ENCODE measurements around the gene ZRSR2.

DNA sequence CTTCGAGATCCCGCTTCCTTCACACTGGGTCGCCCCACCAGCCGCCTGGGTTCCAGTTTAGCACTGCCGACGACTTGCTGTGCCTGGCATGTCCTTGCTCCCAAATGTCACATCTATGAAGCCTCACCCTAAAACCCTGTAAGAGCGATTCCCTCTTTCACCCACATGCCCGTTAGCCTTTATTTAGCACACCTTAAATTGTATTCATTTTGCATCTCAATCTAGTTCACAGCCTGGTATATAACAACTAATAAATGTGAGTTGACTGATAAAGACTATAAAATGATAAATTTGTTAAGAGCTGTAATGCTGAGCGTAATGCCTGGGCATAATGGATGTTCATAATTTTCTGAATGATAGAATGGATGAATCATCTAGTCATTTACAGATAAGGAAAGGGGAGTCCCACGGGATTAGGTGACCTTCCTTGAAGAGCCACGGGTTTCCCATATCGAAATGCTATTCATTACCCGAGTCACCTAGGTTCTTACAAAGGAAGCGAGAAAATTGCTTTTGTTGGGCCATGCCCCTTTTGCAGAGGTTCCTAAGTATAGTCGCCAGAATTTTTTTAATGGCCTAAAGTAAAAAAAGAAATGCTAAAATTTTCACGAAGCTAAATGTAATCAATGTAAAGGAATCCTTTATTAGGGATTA is 65.4 kb downstream of the ZRSR2 start:
- no peak for TF ChIP-seq CTCF (IDR thresholded peaks at IDR 0.05)
- TF ChIP-seq TEAD4 (IDR thresholded peaks at IDR 0.05; ENCODE audit: borderline replicate concordance, insufficient read depth): no peak
- no peak for TF ChIP-seq MEF2A (IDR thresholded peaks at IDR 0.05; ENCODE audit: borderline replicate concordance, low read depth)
- no peak for TF ChIP-seq RFX5 (IDR thresholded peaks at IDR 0.05; ENCODE audit: low read length)
- TF ChIP-seq USF1 (IDR thresholded peaks at IDR 0.05; ENCODE audit: borderline replicate concordance, low read depth): no peak
- TF ChIP-seq FOXJ3 (CRISPR knock-in tag; IDR thresholded peaks at IDR 0.05): no peak
- TF ChIP-seq ZBTB33 (IDR thresholded peaks at IDR 0.05; ENCODE audit: borderline replicate concordance, low read depth): no peak
- TF ChIP-seq EP300 (IDR thresholded peaks at IDR 0.05; ENCODE audit: borderline replicate concordance in 1 of 2, low read depth in 1 of 2, low read length in 1 of 2): no peak
- no peak for TF ChIP-seq EZH2phosphoT487 (IDR thresholded peaks at IDR 0.05; ENCODE audit: borderline replicate concordance, low read depth)
- TF ChIP-seq SMC3 (IDR thresholded peaks at IDR 0.05; ENCODE audit: low read depth, low read length): no peak
- TF ChIP-seq USF2 (IDR thresholded peaks at IDR 0.05; ENCODE audit: borderline replicate concordance, low read depth, low read length): no peak
- TF ChIP-seq POLR2AphosphoS5 (IDR thresholded peaks at IDR 0.05; ENCODE audit: low read depth, low read length): no peak
- no peak for TF ChIP-seq SIN3A (IDR thresholded peaks at IDR 0.05; ENCODE audit: borderline replicate concordance, low read depth, low read length)
